Stimulated activated naive CD4-positive, alpha-beta T cell treated with Interleukin-2 at 50 U/mL for 16 hours (primary cell): ENCODE data around the gene BPI.
"Not testable (repeated sequence)": the region's sequence is repeated elsewhere in the genome, so short reads cannot be mapped to it uniquely, and the experiment has no call there.

ENCODE experiments used
- DNase-seq: peaks from one replicate; lab custom pipeline; 2025; lab: John Stamatoyannopoulos, UW

BPI gene

GRCh38 chr20:38278131-38278530 lies 25.8 kb upstream of the BPI start:
- DNase-seq = no peak

- DNase-seq = no peak
These were observed 25.2 kb upstream of the BPI start for GRCh38 chr20:38278763-38279162.

GRCh38 chr20:38281176-38281915 lies 22.6 kb upstream of the BPI start:
- not testable (repeated sequence) for DNase-seq

- DNase-seq = no peak
These were observed 20.7 kb upstream of the BPI start for GRCh38 chr20:38283236-38283635.

- DNase-seq = not testable (repeated sequence)
These were observed 19.8 kb upstream of the BPI start for GRCh38 chr20:38284066-38284650.

- no peak for DNase-seq
These were observed 19.0 kb upstream of the BPI start for GRCh38 chr20:38284893-38285444.

- DNase-seq = no peak
These were observed 17.1 kb upstream of the BPI start for GRCh38 chr20:38286586-38287531.

- no peak for DNase-seq
These were observed 12.8 kb upstream of the BPI start for GRCh38 chr20:38290829-38291814.

- no peak for DNase-seq
These were observed 12.0 kb upstream of the BPI start for GRCh38 chr20:38291966-38292365.

GRCh38 chr20:38293491-38294065 lies 10.4 kb upstream of the BPI start:
- DNase-seq = no peak

GRCh38 chr20:38294076-38294591 lies 9.8 kb upstream of the BPI start:
- no peak for DNase-seq

- no peak for DNase-seq
These were observed 8.1 kb upstream of the BPI start for GRCh38 chr20:38295811-38296210.

GRCh38 chr20:38296433-38296832 lies 7.5 kb upstream of the BPI start:
- DNase-seq = no peak

- no peak for DNase-seq
These were observed 5.9 kb upstream of the BPI start for GRCh38 chr20:38297916-38298674.

GRCh38 chr20:38298768-38299288 lies 5.1 kb upstream of the BPI start:
- no peak for DNase-seq

GRCh38 chr20:38299963-38300362 lies 4.0 kb upstream of the BPI start:
- no peak for DNase-seq

GRCh38 chr20:38300438-38300837 lies 3.5 kb upstream of the BPI start:
- no peak for DNase-seq

- DNase-seq = no peak
These were observed 2.6 kb upstream of the BPI start for GRCh38 chr20:38301309-38301708.

GRCh38 chr20:38302786-38303185 lies 1.2 kb upstream of the BPI start:
- DNase-seq = no peak
